IMR-90 (cell line): ENCODE measurements around the gene ADARB2. TPM values are rescaled to one million over a fixed set of nuclear protein-coding genes. Genes with fewer than 3 reads are reported as not detected.

Experiments
- ATAC-seq: fragments of 200-7000 bp; cut with Tn5 transposase; 2 replicates; pipeline ENCODE4 v1.9.1; 2020; ENCODE audit warnings: low read depth, mild to moderate bottlenecking, moderate library complexity
- BruUV-seq: library from RNA; stranded (reverse); fragments of 400-500 nt; replicated peaks from 2 replicates; lab custom pipeline; 2021; lab: Mats Ljungman, UMichigan
- CTCF ChIA-PET: fragments of 300-600 bp; formaldehyde crosslinking; extraction: SDS; loops from one replicate; lab custom pipeline; 2021; ENCODE audit warnings: antibody characterized with exemption; lab: Yijun Ruan, JAX
- POLR2A ChIA-PET: fragments of 300-600 bp; sonication (Branson Sonifier 250); formaldehyde crosslinking; loops from one replicate; lab custom pipeline; 2022; ENCODE audit warnings: antibody characterized with exemption; ENCODE audit not compliant: unreplicated experiment; lab: Charles Lee
- DNase-seq: peaks from one replicate; pipeline ENCODE4 v3.0.0; 2013
- H2AFZ ChIP-seq: replicated peaks from 2 replicates; pipeline ENCODE3; 2013; ENCODE audit warnings: low read length, mild to moderate bottlenecking; ENCODE audit not compliant: poor library complexity
- H2AK5ac ChIP-seq: 2 replicates; pipeline ENCODE4 v1.6.1; 2013; ENCODE audit warnings: low read depth, low read length, inconsistent platforms
- H2AK9ac ChIP-seq: replicated peaks from 2 replicates; pipeline ENCODE3; 2013; ENCODE audit warnings: mild to moderate bottlenecking, low read depth, low read length, moderate library complexity; ENCODE audit not compliant: poor library complexity
- H2BK120ac ChIP-seq: 2 replicates; pipeline ENCODE4 v1.6.1; 2013; ENCODE audit warnings: low read depth, low read length, inconsistent platforms
- H2BK15ac ChIP-seq: 3 replicates; pipeline ENCODE4 v1.6.1; 2013; ENCODE audit warnings: low read depth, low read length, inconsistent platforms
- H2BK20ac ChIP-seq: 2 replicates; pipeline ENCODE4 v1.6.1; 2013; ENCODE audit warnings: low read depth, mild to moderate bottlenecking, inconsistent platforms, low read length, moderate library complexity
- H2BK5ac ChIP-seq: 2 replicates; pipeline ENCODE4 v1.6.1; 2013; ENCODE audit warnings: mild to moderate bottlenecking, low read depth, low read length, inconsistent platforms; ENCODE audit not compliant: poor library complexity, severe bottlenecking
- H3K14ac ChIP-seq: replicated peaks from 2 replicates; pipeline ENCODE4 v1.6.1; 2013; ENCODE audit warnings: low read depth, low read length, inconsistent platforms
- H3K18ac ChIP-seq: 2 replicates; pipeline ENCODE4 v1.6.1; 2013; ENCODE audit warnings: low read depth, low read length, control low read depth
- H3K23ac ChIP-seq: 2 replicates; pipeline ENCODE4 v1.6.1; 2013; ENCODE audit warnings: low read depth, low read length, inconsistent platforms
- H3K27ac ChIP-seq: 2 replicates; pipeline ENCODE4 v1.5.1; 2013; ENCODE audit warnings: mild to moderate bottlenecking, control low read depth, low read length; ENCODE audit not compliant: insufficient read depth
- H3K27me3 ChIP-seq: 2 replicates; pipeline ENCODE4 v1.6.1; 2013; ENCODE audit warnings: low read length; ENCODE audit not compliant: control insufficient read depth, insufficient read depth
- H3K36me3 ChIP-seq: 2 replicates; pipeline ENCODE4 v1.6.1; 2013; ENCODE audit warnings: low read length, mixed read lengths; ENCODE audit not compliant: control insufficient read depth, insufficient read depth
- H3K4ac ChIP-seq: 2 replicates; pipeline ENCODE4 v1.6.1; 2013; ENCODE audit warnings: low read depth, low read length, inconsistent platforms
- H3K4me1 ChIP-seq: 2 replicates; pipeline ENCODE4 v1.6.1; 2013; ENCODE audit warnings: low read length, mixed read lengths; ENCODE audit not compliant: control insufficient read depth, insufficient read depth
- H3K4me2 ChIP-seq: 2 replicates; pipeline ENCODE4 v1.6.1; 2013; ENCODE audit warnings: low read depth, mild to moderate bottlenecking, control low read depth, low read length, moderate library complexity
- H3K4me3 ChIP-seq: 2 replicates; pipeline ENCODE4 v1.5.1; 2013; ENCODE audit warnings: low read depth, mild to moderate bottlenecking, control low read depth, low read length, moderate library complexity; ENCODE audit not compliant: insufficient read depth
- H3K56ac ChIP-seq: 2 replicates; pipeline ENCODE4 v1.6.1; 2013; ENCODE audit warnings: low read length, inconsistent platforms; ENCODE audit not compliant: insufficient read depth; ENCODE audit errors: extremely low read depth
- H3K79me1 ChIP-seq, 2 experiments: 2 replicates each; pipeline ENCODE4 v1.6.1; 2013; ENCODE audit warnings: low read length in 2 of 2, inconsistent platforms in 1 of 2, low read depth in 1 of 2
- H3K9ac ChIP-seq: 2 replicates; pipeline ENCODE4 v1.6.1; 2013; ENCODE audit warnings: low read depth, low read length, control low read depth
- H3K9me1 ChIP-seq: 2 replicates; pipeline ENCODE4 v1.6.1; 2013; ENCODE audit warnings: low read length, inconsistent platforms; ENCODE audit not compliant: insufficient read depth
- H3K9me3 ChIP-seq: 2 replicates; pipeline ENCODE4 v1.6.1; 2013; ENCODE audit warnings: low read length; ENCODE audit not compliant: control insufficient read depth, insufficient read depth
- H4K20me1 ChIP-seq: 2 replicates; pipeline ENCODE4 v1.6.1; 2013; ENCODE audit warnings: low read length, inconsistent platforms; ENCODE audit not compliant: insufficient read depth
- H4K5ac ChIP-seq: 2 replicates; pipeline ENCODE4 v1.6.1; 2013; ENCODE audit warnings: mild to moderate bottlenecking, low read depth, low read length, control low read depth
- H4K8ac ChIP-seq, 2 experiments: 2 replicates each; pipeline ENCODE4 v1.6.1; 2013; ENCODE audit warnings: low read depth in 2 of 2, low read length in 2 of 2, control low read depth in 1 of 2, inconsistent platforms in 1 of 2
- H4K91ac ChIP-seq: 2 replicates; pipeline ENCODE4 v1.6.1; 2013; ENCODE audit warnings: low read depth, low read length, inconsistent platforms; ENCODE audit not compliant: insufficient read depth
- BHLHE40 ChIP-seq: fragments of 150-350 bp; IDR thresholded peaks from 2 replicates; pipeline ENCODE4 v1.6.1; 2016; ENCODE audit warnings: mild to moderate bottlenecking, low read depth, low read length
- CEBPB ChIP-seq: IDR thresholded peaks from 2 replicates; pipeline ENCODE4 v1.6.1; 2012; ENCODE audit warnings: low read depth, low read length, improper control_type of control experiment
- CHD1 ChIP-seq: IDR thresholded peaks from 2 replicates; pipeline ENCODE4 v1.6.1; 2012; ENCODE audit warnings: low read depth, low read length, improper control_type of control experiment
- FOS ChIP-seq: fragments of 150-350 bp; IDR thresholded peaks from 2 replicates; pipeline ENCODE4 v1.6.1; 2016; ENCODE audit warnings: low read depth, low read length
- MAFK ChIP-seq: IDR thresholded peaks from 2 replicates; pipeline ENCODE4 v1.6.1; 2012; ENCODE audit warnings: low read depth, low read length, improper control_type of control experiment
- MAZ ChIP-seq: IDR thresholded peaks from 2 replicates; pipeline ENCODE4 v1.6.1; 2012; ENCODE audit warnings: low read depth, mild to moderate bottlenecking, low read length, improper control_type of control experiment, moderate library complexity, borderline replicate concordance
- MXI1 ChIP-seq: IDR thresholded peaks from 2 replicates; pipeline ENCODE4 v1.6.1; 2012; ENCODE audit warnings: low read depth, mild to moderate bottlenecking, low read length, moderate library complexity, borderline replicate concordance
- NFE2L2 ChIP-seq: fragments of 150-350 bp; IDR thresholded peaks from 2 replicates; pipeline ENCODE4 v1.6.1; 2016; ENCODE audit warnings: low read depth, mild to moderate bottlenecking, low read length
- POLR2A ChIP-seq: IDR thresholded peaks from 2 replicates; pipeline ENCODE4 v1.6.1; 2012; ENCODE audit warnings: mild to moderate bottlenecking, low read depth, low read length
- RAD21 ChIP-seq: IDR thresholded peaks from 2 replicates; pipeline ENCODE4 v1.6.1; 2012; ENCODE audit warnings: low read length, improper control_type of control experiment
- RCOR1 ChIP-seq: IDR thresholded peaks from 2 replicates; pipeline ENCODE4 v1.6.1; 2012; ENCODE audit warnings: mild to moderate bottlenecking, low read length, improper control_type of control experiment; ENCODE audit not compliant: insufficient replicate concordance
- RFX5 ChIP-seq: IDR thresholded peaks from 2 replicates; pipeline ENCODE4 v1.8.0; 2012; ENCODE audit warnings: low read depth, mild to moderate bottlenecking, low read length, moderate library complexity
- SMC3 ChIP-seq: fragments of 150-350 bp; IDR thresholded peaks from 2 replicates; pipeline ENCODE4 v1.6.1; 2016; ENCODE audit warnings: low read depth, mild to moderate bottlenecking, antibody characterized with exemption, low read length, moderate library complexity
- WGBS, 2 experiments: methylation state at CpG; one replicate each; pipeline versions ENCODE4 v1.1.5 to v1.1.7; 2013; ENCODE audit warnings: missing lambda C conversion rate in 2 of 2; ENCODE audit not compliant: insufficient read length in 1 of 2; ENCODE audit errors: extremely low coverage in 2 of 2; 5-methylcytosine and 5-hydroxymethylcytosine counted together
- dilution Hi-C: fragments of 300-500 bp; cut with HindIII; formaldehyde crosslinking; loops from one replicate; pipeline ENCODE4 v1.14.3; 2018; ENCODE audit warnings: low sequenced_read_pairs; ENCODE audit not compliant: unreplicated experiment
- in situ Hi-C: fragments of 300-500 bp; cut with MboI; formaldehyde crosslinking; loops from 3 replicates; pipeline ENCODE4 v1.14.3; 2019; ENCODE audit warnings: low sequenced_read_pairs, inconsistent platforms, mixed read lengths
- intact Hi-C: fragments of 100-400 bp; cut with micrococcal nuclease; formaldehyde crosslinking; loops from 2 replicates; pipeline ENCODE4 v1.10.0; 2022
- polyA plus RNA-seq, 3 experiments: library from polyadenylated mRNA; depleted of rRNA; stranded (reverse); fragments of >200 nt; gene quantifications; 2 replicates each; pipeline ENCODE4 v1.2.3, GENCODE V29; 2012; ENCODE audit warnings: low replicate concordance in 1 of 3
- total RNA-seq: library from RNA; depleted of rRNA; stranded (reverse); fragments of >200 nt; gene quantifications from 2 replicates; pipeline ENCODE4 v1.2.3, GENCODE V29; 2012
- TF ChIP-seq, protein P1 (sequence below): fragments of 150-350 bp; IDR thresholded peaks from 2 replicates; pipeline ENCODE4 v1.6.1; 2016; ENCODE audit warnings: low read depth, mild to moderate bottlenecking, low read length, moderate library complexity, borderline replicate concordance
- TF ChIP-seq, protein P2 (sequence below): conservative IDR thresholded peaks from 2 replicates; pipeline ENCODE4 v1.5.1; 2012; ENCODE audit warnings: mild to moderate bottlenecking, low read depth, low read length, improper control_type of control experiment
- TF ChIP-seq, protein P3 (sequence below): fragments of 150-350 bp; IDR thresholded peaks from 2 replicates; pipeline ENCODE4 v1.6.1; 2017; ENCODE audit warnings: mild to moderate bottlenecking, antibody characterized with exemption, low read length, low read depth

Gene ADARB2
- total and polyA plus RNA-seq, 2 of the 4 experiments (the other 2 are of a cell fraction): not detected

DNA sequence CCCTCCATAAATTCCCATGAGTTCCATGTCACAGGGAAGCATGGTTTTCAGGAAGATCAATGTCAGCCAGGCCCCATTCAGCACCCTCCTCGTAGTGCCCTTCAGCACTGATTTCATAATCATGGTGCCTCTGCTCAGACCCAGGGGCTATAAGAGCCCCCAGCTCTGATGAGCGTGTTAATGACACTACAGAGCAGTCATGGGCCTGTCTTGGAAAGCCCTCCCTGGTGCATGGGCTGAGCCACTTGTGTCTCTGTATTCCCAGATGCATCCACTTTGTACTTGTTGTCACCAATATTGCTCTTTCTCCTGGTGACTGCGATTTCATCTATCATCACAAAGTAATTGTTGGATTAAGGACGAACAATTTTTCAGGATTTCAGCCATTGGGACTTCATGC is 154.6 kb downstream of the ADARB2 start:
- no peak overlapping the region for H2BK120ac ChIP-seq
- H2BK5ac ChIP-seq: no peak overlapping the region
- in situ Hi-C loops: no loop called here
- H3K27ac ChIP-seq: no peak overlapping the region
- H3K9ac ChIP-seq: no peak overlapping the region
- H4K91ac ChIP-seq: no peak overlapping the region
- POLR2A ChIA-PET: no interaction called here
- no peak overlapping the region for H3K23ac ChIP-seq
- no peak overlapping the region for H3K4me3 ChIP-seq
- ATAC-seq (no peak), DNase-seq (no peak)
- no peak overlapping the region for H3K18ac ChIP-seq
- H3K27me3 ChIP-seq: no peaks in the 10 kb centered on the region
- H3K14ac ChIP-seq: no peak overlapping the region
- intact Hi-C loops: no loop called here
- dilution Hi-C loops: no loop called here
- H3K4me1 ChIP-seq: no peaks in the 10 kb centered on the region
- no peak overlapping the region for H4K5ac ChIP-seq
- no peaks in the 10 kb centered on the region for H4K20me1 ChIP-seq
- H3K56ac ChIP-seq: no peak overlapping the region
- no peak overlapping the region for H4K8ac ChIP-seq
- H2BK15ac ChIP-seq: no peak overlapping the region
- CTCF ChIA-PET: no interaction called here
- H3K9me3 ChIP-seq: peaks cover 36% of the 10 kb centered on the region
- no peak overlapping the region for H2AFZ ChIP-seq
- no peaks in the 10 kb centered on the region for H3K79me1 ChIP-seq
- 17% methylated on average over 1 of the region's 4 CpGs; no CpG with 5 or more reads in 1 of the 2 experiments for WGBS, 2 experiments
- H3K4ac ChIP-seq: no peak overlapping the region
- H3K4me2 ChIP-seq: no peak overlapping the region
- no peak overlapping the region for H2AK5ac ChIP-seq
- H2AK9ac ChIP-seq: no peak overlapping the region
- H3K9me1 ChIP-seq: no peaks in the 10 kb centered on the region
- H3K36me3 ChIP-seq: no peaks in the 10 kb centered on the region
- no peak for TF ChIP-seq FOS
- TF ChIP-seq SMC3: no peak
- no peak for TF ChIP-seq RAD21
- no peak for TF ChIP-seq RFX5
- no peak for TF ChIP-seq BHLHE40
- no peak for TF ChIP-seq CHD1
- TF ChIP-seq POLR2A: no peak
- TF ChIP-seq CEBPB: no peak
- TF ChIP-seq, protein P1, sequence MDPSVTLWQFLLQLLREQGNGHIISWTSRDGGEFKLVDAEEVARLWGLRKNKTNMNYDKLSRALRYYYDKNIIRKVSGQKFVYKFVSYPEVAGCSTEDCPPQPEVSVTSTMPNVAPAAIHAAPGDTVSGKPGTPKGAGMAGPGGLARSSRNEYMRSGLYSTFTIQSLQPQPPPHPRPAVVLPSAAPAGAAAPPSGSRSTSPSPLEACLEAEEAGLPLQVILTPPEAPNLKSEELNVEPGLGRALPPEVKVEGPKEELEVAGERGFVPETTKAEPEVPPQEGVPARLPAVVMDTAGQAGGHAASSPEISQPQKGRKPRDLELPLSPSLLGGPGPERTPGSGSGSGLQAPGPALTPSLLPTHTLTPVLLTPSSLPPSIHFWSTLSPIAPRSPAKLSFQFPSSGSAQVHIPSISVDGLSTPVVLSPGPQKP: no peak
- no peak for TF ChIP-seq RCOR1
- no peak for TF ChIP-seq MXI1
- TF ChIP-seq, protein P2, sequence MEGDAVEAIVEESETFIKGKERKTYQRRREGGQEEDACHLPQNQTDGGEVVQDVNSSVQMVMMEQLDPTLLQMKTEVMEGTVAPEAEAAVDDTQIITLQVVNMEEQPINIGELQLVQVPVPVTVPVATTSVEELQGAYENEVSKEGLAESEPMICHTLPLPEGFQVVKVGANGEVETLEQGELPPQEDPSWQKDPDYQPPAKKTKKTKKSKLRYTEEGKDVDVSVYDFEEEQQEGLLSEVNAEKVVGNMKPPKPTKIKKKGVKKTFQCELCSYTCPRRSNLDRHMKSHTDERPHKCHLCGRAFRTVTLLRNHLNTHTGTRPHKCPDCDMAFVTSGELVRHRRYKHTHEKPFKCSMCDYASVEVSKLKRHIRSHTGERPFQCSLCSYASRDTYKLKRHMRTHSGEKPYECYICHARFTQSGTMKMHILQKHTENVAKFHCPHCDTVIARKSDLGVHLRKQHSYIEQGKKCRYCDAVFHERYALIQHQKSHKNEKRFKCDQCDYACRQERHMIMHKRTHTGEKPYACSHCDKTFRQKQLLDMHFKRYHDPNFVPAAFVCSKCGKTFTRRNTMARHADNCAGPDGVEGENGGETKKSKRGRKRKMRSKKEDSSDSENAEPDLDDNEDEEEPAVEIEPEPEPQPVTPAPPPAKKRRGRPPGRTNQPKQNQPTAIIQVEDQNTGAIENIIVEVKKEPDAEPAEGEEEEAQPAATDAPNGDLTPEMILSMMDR: no peak
- TF ChIP-seq, protein P3, sequence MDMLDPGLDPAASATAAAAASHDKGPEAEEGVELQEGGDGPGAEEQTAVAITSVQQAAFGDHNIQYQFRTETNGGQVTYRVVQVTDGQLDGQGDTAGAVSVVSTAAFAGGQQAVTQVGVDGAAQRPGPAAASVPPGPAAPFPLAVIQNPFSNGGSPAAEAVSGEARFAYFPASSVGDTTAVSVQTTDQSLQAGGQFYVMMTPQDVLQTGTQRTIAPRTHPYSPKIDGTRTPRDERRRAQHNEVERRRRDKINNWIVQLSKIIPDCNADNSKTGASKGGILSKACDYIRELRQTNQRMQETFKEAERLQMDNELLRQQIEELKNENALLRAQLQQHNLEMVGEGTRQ: no peak
- no peak for TF ChIP-seq MAFK
- no peak for TF ChIP-seq NFE2L2
- TF ChIP-seq MAZ: no peak
- BruUV-seq: no TSS peak
- H2BK20ac ChIP-seq: no peak overlapping the region
